HG03025 (cell line): ENCODE results near the gene PCDH7.

Experiments
- ATAC-seq: cut with Tn5 transposase; IDR thresholded peaks from one replicate; pipeline ENCODE4 v1.9.1; 2021; ENCODE audit warnings: mild to moderate bottlenecking, moderate library complexity; ENCODE audit not compliant: unreplicated experiment, low FRiP score

Gene PCDH7

GRCh38 chr4:30776451-30776850 is 56.3 kb downstream of the PCDH7 start:
- ATAC-seq, result no peak

GRCh38 chr4:30776921-30777415 is 56.8 kb downstream of the PCDH7 start:
- ATAC-seq, result no peak
